ENCODE results near the gene LRRTM4. TPM values are rescaled to one million over a fixed set of nuclear protein-coding genes. Genes with fewer than 3 reads are reported as not detected.
"Not testable (repeated sequence)": the region's sequence is repeated elsewhere in the genome, so short reads cannot be mapped to it uniquely, and the experiment has no call there.

Gene LRRTM4
- total RNA-seq, 1 donor, result 0.18 TPM

- TF ChIP-seq CTCF (IDR thresholded peaks at IDR 0.05; ENCODE audit: insufficient read depth, low read length), result no peak
- no peak overlapping the region for H3K4me3 ChIP-seq (ENCODE audit: low read depth, low read length)
- DNase-seq (ENCODE audit: low read depth), result no peak
Observed at GRCh38 chr2:77046339-77046738, 475.8 kb downstream of the LRRTM4 start.

DNA sequence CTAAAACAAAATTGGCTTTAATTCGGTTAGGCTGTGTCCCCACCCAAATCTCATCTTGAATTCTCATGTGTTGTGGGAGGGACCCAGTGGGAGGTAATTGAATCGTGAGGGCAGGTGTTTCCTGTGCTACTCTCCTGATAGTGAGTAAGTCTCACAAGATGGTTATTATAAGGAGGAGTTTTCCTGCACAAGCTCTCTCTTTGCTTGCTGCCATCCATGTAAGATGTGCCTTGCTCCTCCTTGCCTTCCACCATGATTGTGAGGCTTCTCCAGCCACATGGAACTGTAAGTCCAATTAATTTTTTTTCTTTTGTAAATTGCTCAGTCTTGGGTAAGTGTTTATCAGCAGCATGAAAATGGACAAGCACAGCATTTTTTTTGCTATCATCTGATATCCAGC is 476.7 kb downstream of the LRRTM4 start:
- not testable (repeated sequence) for H3K4me3 ChIP-seq (ENCODE audit: low read depth, low read length); DNase-seq (ENCODE audit: low read depth)

GRCh38 chr2:77034445-77034844 is 487.7 kb downstream of the LRRTM4 start:
- H3K4me3 ChIP-seq (ENCODE audit: low read depth, low read length), result no peak overlapping the region
- no peak for DNase-seq (ENCODE audit: low read depth)
- TF ChIP-seq CTCF (IDR thresholded peaks at IDR 0.05; ENCODE audit: insufficient read depth, low read length), result no peak

- DNase-seq (ENCODE audit: low read depth); H3K4me3 ChIP-seq (ENCODE audit: low read depth, low read length): not testable (repeated sequence)
Observed at GRCh38 chr2:77029237-77029636, 492.9 kb downstream of the LRRTM4 start.

DNA sequence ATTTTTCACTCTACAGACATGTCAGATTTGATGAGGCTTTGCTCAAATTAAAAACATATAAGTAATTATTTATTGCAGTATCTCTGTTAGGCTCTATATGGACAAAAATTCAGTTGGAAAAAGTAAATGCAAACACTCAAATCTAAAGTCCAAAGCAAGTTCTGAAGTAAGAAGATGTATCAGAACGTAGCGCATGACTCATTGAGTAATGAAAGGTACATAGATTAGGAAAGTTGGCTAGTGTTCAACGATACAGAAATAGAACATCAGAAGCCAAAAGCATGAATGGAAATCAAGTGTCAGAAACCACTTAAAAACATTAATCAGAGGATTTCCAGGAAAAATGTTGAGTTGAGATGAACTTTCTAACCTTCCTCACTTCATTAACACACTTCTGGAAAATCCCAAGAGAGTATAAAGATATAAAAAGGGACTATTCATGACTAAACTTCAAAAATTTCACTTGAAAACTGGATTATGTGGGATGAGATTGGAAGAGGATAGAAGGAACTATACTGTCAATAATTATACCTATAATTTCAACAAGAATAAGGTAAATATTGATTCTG is 494.1 kb downstream of the LRRTM4 start:
- H3K4me3 ChIP-seq (ENCODE audit: low read depth, low read length), result no peak overlapping the region
- no peak for TF ChIP-seq CTCF (IDR thresholded peaks at IDR 0.05; ENCODE audit: insufficient read depth, low read length)
- DNase-seq (ENCODE audit: low read depth), result no peak

DNA sequence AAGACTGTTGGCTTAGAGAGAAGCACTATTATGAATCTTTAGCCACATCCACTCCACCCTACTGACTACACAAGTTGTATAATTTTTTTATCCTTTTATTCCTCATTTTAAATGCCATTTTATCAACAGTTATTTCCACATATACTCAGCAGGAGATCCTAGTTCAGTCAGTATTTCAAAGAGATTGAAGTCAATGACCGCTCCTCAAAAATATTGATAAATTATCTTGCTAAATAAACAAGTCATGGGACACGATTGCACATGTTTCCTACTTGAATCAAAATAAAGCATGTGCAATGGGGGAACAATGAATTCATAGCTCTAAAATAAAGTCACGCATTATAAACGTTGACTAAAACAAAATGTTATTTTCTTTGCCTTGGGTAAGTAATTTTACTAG is 496.5 kb downstream of the LRRTM4 start:
- no peak overlapping the region for H3K4me3 ChIP-seq (ENCODE audit: low read depth, low read length)
- TF ChIP-seq CTCF (IDR thresholded peaks at IDR 0.05; ENCODE audit: insufficient read depth, low read length), result no peak
- no peak for DNase-seq (ENCODE audit: low read depth)

GRCh38 chr2:77021161-77021560 is 501.0 kb downstream of the LRRTM4 start:
- no peak for TF ChIP-seq CTCF (IDR thresholded peaks at IDR 0.05; ENCODE audit: insufficient read depth, low read length)
- no peak for DNase-seq (ENCODE audit: low read depth)

DNA sequence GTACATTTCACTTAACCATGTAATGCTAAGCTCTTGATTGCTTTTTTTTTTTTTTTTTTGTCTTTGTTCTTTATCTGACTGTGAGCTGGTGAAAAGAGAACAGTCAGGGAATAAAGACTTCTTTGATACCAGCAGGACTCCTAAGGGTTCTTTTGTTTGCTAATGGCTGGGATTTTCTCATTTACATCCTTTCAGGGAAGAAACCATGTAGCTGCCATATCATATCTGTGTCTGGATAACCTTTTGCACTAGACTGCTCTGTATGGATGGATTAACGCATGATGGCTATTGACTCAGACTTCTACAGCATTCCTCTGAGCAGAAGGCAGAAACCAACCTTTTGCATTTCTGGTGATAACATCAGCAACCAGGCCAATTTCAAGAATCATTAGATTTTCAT is 504.0 kb downstream of the LRRTM4 start:
- DNase-seq (ENCODE audit: low read depth), result no peak
- no peak for TF ChIP-seq CTCF (IDR thresholded peaks at IDR 0.05; ENCODE audit: insufficient read depth, low read length)
- no peak overlapping the region for H3K4me3 ChIP-seq (ENCODE audit: low read depth, low read length)

More at GRCh38 chr2:77021161-77021560, 501.0 kb downstream of the LRRTM4 start:
- no peak overlapping the region for H3K4me3 ChIP-seq (ENCODE audit: low read depth, low read length)

All from fibroblast of the aortic adventitia (primary cell).